A673 (cell line): ENCODE results near the gene DNAJC27. TPM values are rescaled to one million over a fixed set of nuclear protein-coding genes. Genes with fewer than 3 reads are reported as not detected.

ENCODE experiments used
- BruUV-seq: library from RNA; stranded (reverse); fragments of 400-500 nt; replicated peaks from 2 replicates; lab custom pipeline; 2021; lab: Mats Ljungman, UMichigan
- CTCF ChIA-PET: fragments of 300-600 bp; sonication (Branson Sonifier 250); formaldehyde crosslinking; loops from one replicate; lab custom pipeline; 2022; ENCODE audit warnings: antibody characterized with exemption; lab: Charles Lee
- POLR2A ChIA-PET: fragments of 300-600 bp; sonication (Branson Sonifier 250); formaldehyde crosslinking; loops from one replicate; lab custom pipeline; 2022; ENCODE audit warnings: antibody characterized with exemption; ENCODE audit not compliant: low non-redundant PET; lab: Charles Lee
- DNase-seq: peaks from one replicate; pipeline ENCODE4 v3.0.0-alpha.2; 2015; ENCODE audit warnings: low spot score
- H3K27ac ChIP-seq: fragments of 200-600 bp; sonication (generic); 2 replicates; pipeline ENCODE4 v1.5.1; 2016; ENCODE audit warnings: mixed run types, low read depth, mild to moderate bottlenecking, mixed read lengths, antibody characterized with exemption, low read length; ENCODE audit not compliant: poor library complexity, severe bottlenecking
- H3K27me3 ChIP-seq: fragments of 200-600 bp; sonication (generic); replicated peaks from 2 replicates; pipeline ENCODE4 v1.6.1; 2017; ENCODE audit warnings: mixed run types, low read depth, mild to moderate bottlenecking, mixed read lengths, antibody characterized with exemption, low read length; ENCODE audit not compliant: insufficient read depth, poor library complexity
- H3K36me3 ChIP-seq: fragments of 200-600 bp; sonication (generic); 2 replicates; pipeline ENCODE4 v1.6.1; 2016; ENCODE audit warnings: mixed run types, mild to moderate bottlenecking, mixed read lengths, antibody characterized with exemption, low read length; ENCODE audit not compliant: insufficient read depth, poor library complexity, severe bottlenecking
- H3K4me1 ChIP-seq: fragments of 200-600 bp; sonication (generic); 2 replicates; pipeline ENCODE4 v1.6.1; 2017; ENCODE audit warnings: mixed run types, mild to moderate bottlenecking, mixed read lengths, antibody characterized with exemption, low read length; ENCODE audit not compliant: insufficient read depth, poor library complexity, severe bottlenecking
- H3K4me3 ChIP-seq: fragments of 200-600 bp; sonication (generic); 2 replicates; pipeline ENCODE4 v1.5.1; 2016; ENCODE audit warnings: low read depth, mixed run types, mild to moderate bottlenecking, mixed read lengths, low read length; ENCODE audit not compliant: poor library complexity, severe bottlenecking
- H3K9me3 ChIP-seq: fragments of 200-600 bp; sonication (generic); 2 replicates; pipeline ENCODE4 v1.6.1; 2016; ENCODE audit warnings: mixed run types, low read depth, mild to moderate bottlenecking, mixed read lengths, antibody characterized with exemption, low read length; ENCODE audit not compliant: poor library complexity, severe bottlenecking
- EZH2 ChIP-seq: fragments of 200-600 bp; sonication (generic); IDR thresholded peaks from 2 replicates; pipeline ENCODE4 v1.6.1; 2017; ENCODE audit warnings: borderline replicate concordance, low read depth, mild to moderate bottlenecking, mixed read lengths, antibody characterized with exemption, low read length; ENCODE audit not compliant: poor library complexity, severe bottlenecking
- intact Hi-C: fragments of 100-400 bp; cut with micrococcal nuclease; formaldehyde crosslinking; loops from one replicate; pipeline ENCODE4 v1.10.0; 2022; ENCODE audit not compliant: unreplicated experiment
- total RNA-seq: library from RNA; stranded (reverse); gene quantifications from 2 replicates; pipeline ENCODE4 v1.2.3, GENCODE V29; 2021
- TF ChIP-seq, protein P1 (sequence below): fragments of 300-800, 200-600 bp; sonication (generic); conservative IDR thresholded peaks from 2 replicates; pipeline ENCODE4 v1.5.1; 2017; ENCODE audit warnings: low read depth, mild to moderate bottlenecking, antibody characterized with exemption, low read length, moderate library complexity, mixed read lengths

DNAJC27 gene
- total RNA-seq, 1 experiment from 2014 or later = 4.4 TPM

DNA sequence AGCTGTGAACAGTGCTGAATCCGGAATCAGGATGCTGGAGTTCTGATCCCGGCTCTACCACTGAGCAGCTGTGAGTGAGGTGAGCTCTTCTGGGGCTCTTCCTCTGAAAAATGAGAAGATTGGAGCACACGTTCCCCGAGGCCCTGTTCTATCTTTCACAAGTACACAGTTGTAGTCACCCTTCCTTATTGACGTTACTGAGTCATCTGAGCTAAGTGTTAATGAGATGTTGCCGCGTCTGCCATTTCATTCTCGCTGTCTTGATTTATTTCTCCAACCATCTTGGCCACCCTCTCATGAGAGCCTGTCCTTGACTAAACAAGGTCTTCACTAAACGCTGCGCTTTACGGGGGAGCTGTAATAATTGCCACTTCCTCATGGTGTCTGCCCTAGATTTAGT, 38.2 kb upstream of the DNAJC27 start:
- TF ChIP-seq, protein P1, sequence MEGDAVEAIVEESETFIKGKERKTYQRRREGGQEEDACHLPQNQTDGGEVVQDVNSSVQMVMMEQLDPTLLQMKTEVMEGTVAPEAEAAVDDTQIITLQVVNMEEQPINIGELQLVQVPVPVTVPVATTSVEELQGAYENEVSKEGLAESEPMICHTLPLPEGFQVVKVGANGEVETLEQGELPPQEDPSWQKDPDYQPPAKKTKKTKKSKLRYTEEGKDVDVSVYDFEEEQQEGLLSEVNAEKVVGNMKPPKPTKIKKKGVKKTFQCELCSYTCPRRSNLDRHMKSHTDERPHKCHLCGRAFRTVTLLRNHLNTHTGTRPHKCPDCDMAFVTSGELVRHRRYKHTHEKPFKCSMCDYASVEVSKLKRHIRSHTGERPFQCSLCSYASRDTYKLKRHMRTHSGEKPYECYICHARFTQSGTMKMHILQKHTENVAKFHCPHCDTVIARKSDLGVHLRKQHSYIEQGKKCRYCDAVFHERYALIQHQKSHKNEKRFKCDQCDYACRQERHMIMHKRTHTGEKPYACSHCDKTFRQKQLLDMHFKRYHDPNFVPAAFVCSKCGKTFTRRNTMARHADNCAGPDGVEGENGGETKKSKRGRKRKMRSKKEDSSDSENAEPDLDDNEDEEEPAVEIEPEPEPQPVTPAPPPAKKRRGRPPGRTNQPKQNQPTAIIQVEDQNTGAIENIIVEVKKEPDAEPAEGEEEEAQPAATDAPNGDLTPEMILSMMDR = no peak
- no peak for TF ChIP-seq EZH2
- Histone ChIP-seq H3K4me3 (no peak overlapping the region), H3K9me3 (no peaks in the 10 kb centered on the region), H3K36me3 (no peaks in the 10 kb centered on the region), H3K27me3 (no peaks in the 10 kb centered on the region), H3K4me1 (no peaks in the 10 kb centered on the region), H3K27ac (no peak overlapping the region)
- no TSS peak for BruUV-seq
- DNase-seq = peak; percentile 17
- intact Hi-C loops = no loop called here
- ChIA-PET CTCF (no interaction called here), POLR2A (no interaction called here)

DNA sequence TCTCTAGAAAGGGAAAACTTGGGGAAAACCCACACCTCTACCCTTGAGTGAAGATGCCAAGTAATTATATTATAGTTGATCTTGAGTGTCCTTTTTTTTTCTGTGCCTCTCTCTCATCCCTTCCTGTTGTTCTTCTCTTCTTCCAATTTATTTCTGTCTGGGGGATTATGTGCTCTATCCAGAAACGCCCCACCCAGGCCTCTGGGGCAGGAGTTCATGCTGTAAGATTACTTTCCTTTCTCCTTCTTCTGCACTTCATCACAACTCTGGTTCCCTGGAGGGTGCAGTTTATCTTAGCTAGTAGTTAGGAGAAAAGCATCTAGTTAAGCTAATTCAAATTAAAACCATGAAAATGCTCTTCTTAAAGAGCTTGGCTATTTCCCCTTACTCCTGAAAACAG, 30.3 kb upstream of the DNAJC27 start:
- no peaks in the 10 kb centered on the region for H3K9me3 ChIP-seq
- no peak overlapping the region for H3K4me3 ChIP-seq
- H3K36me3 ChIP-seq = no peaks in the 10 kb centered on the region
- POLR2A ChIA-PET = no interaction called here
- TF ChIP-seq EZH2 = no peak
- TF ChIP-seq, protein P1 = no peak
- H3K27me3 ChIP-seq = no peaks in the 10 kb centered on the region
- H3K27ac ChIP-seq = no peak overlapping the region
- H3K4me1 ChIP-seq = no peaks in the 10 kb centered on the region
- no TSS peak for BruUV-seq
- no peak for DNase-seq
- intact Hi-C loops = no loop called here
- CTCF ChIA-PET = no interaction called here

DNA sequence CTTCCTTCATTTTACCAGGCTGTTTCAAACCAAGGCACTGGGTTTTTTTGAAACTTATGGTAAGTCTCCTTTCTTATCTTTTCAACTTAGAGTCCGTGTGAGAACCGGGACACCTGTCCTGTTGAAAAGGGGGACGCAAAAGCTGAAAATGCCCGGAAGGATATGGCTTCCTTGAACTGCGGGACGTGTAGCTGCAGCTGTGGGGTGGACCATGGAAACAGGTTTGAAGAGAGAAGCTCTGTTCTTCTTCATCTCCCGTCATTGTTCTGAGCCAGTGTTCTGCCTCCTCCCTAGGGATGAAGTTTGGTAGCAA, 29.5 kb upstream of the DNAJC27 start:
- CTCF ChIA-PET = no interaction called here
- H3K27ac ChIP-seq = no peak overlapping the region
- no TSS peak for BruUV-seq
- H3K36me3 ChIP-seq = no peaks in the 10 kb centered on the region
- H3K4me1 ChIP-seq = no peaks in the 10 kb centered on the region
- POLR2A ChIA-PET = interaction anchor here (0.7 kb wide), 1 partner anchor 353 kb away, joined by 3 read pairs; no protein-coding TSS in a partner anchor
- no peak overlapping the region for H3K4me3 ChIP-seq
- DNase-seq = no peak
- TF ChIP-seq, protein P1 = no peak
- TF ChIP-seq EZH2 = no peak
- intact Hi-C loops = no loop called here
- H3K9me3 ChIP-seq = no peaks in the 10 kb centered on the region
- H3K27me3 ChIP-seq = no peaks in the 10 kb centered on the region
